Gastrocnemius medialis (tissue), 4 donors: ENCODE results near the gene TRAPPC3.

Source experiments
- POLR2A ChIP-seq, 2 donors: fragments of 450-650 bp; IDR thresholded peaks; one replicate each; pipeline ENCODE4 v1.6.1; 2017; ENCODE audit warnings: antibody characterized with exemption in 2 of 2, mild to moderate bottlenecking in 2 of 2, moderate library complexity in 2 of 2
- TF ChIP-seq, protein P1 (sequence below), 5 experiments: fragments of 450-650 bp in 3 of 5; fragments of 200-600 bp in 2 of 5; sonication (generic) in 2 of 5; IDR thresholded peaks in 4 of 5; conservative IDR thresholded peaks in 1 of 5; 1 replicate in 4 of 5; 2 replicates in 1 of 5; pipeline ENCODE4 v1.5.1; 2016 to 2019; ENCODE audit warnings: antibody characterized with exemption in 5 of 5, mild to moderate bottlenecking in 3 of 5, moderate library complexity in 3 of 5

DNA sequence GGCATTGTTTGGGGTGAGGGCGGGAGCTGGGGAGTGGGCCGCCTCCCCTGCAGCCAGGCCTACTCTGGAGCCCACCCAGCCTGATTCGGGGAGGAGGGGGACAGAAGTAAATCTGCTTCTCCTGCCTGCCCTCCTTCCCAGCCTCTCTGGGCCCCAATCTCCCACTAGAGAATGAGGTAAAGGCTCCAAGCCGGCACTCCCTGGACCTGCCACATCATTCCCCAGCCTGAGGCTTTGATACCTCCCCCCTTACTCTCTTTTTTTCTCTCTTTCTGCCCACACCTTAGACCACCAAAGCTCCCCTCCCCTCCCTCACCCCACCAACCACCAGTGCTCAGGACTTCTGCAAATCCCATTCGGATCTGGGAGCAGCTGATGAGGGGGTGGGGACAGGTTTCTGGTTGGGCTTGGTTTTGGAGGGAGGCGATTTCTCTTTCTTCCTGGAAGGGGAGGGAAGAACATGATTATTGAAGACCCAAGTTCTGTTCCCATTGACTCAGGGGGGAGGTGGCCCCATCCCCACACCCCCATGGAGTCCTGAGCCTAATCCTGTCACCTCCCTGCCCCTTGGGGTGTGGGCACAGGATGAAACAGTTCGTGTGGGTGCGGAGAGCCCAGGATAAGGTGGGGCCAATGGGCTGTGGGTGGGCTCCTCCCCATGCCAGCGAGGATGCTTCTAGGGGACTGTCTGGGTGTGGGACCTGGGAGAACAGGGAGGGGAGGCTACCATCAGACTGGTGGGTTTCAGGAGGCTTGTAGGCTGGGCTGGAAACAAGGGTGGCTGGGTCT lies 8.0 kb upstream of the TRAPPC3 start:
- TF ChIP-seq, protein P1, sequence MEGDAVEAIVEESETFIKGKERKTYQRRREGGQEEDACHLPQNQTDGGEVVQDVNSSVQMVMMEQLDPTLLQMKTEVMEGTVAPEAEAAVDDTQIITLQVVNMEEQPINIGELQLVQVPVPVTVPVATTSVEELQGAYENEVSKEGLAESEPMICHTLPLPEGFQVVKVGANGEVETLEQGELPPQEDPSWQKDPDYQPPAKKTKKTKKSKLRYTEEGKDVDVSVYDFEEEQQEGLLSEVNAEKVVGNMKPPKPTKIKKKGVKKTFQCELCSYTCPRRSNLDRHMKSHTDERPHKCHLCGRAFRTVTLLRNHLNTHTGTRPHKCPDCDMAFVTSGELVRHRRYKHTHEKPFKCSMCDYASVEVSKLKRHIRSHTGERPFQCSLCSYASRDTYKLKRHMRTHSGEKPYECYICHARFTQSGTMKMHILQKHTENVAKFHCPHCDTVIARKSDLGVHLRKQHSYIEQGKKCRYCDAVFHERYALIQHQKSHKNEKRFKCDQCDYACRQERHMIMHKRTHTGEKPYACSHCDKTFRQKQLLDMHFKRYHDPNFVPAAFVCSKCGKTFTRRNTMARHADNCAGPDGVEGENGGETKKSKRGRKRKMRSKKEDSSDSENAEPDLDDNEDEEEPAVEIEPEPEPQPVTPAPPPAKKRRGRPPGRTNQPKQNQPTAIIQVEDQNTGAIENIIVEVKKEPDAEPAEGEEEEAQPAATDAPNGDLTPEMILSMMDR (IDR thresholded peaks at IDR 0.05 in 4 of 5, conservative IDR thresholded peaks at IDR 0.05 in 1 of 5) = no peak
- TF ChIP-seq POLR2A (IDR thresholded peaks at IDR 0.05) = no peak
